Measurements from ENCODE around the gene SF3B3. TPM values are rescaled to one million over a fixed set of nuclear protein-coding genes. Genes with fewer than 3 reads are reported as not detected.

The SF3B3 gene
- total and polyA plus RNA-seq, 2 of the 13 experiments (the other 11 are each of a cell fraction or from before 2014, with no cell fraction given): 157 to 500 TPM

- TF ChIP-seq GLMP (CRISPR knock-in tag; IDR thresholded peaks at IDR 0.05; ENCODE audit: borderline replicate concordance) (no peak), ZNF749 (CRISPR knock-in tag; IDR thresholded peaks at IDR 0.05; ENCODE audit: borderline replicate concordance) (no peak), ZNF18 (CRISPR knock-in tag; IDR thresholded peaks at IDR 0.05; ENCODE audit: insufficient replicate concordance) (no peak), MLLT10 (CRISPR knock-in tag; IDR thresholded peaks at IDR 0.05) (no peak), ZNF784 (CRISPR knock-in tag; IDR thresholded peaks at IDR 0.05; ENCODE audit: borderline replicate concordance) (no peak), TARDBP (CRISPR knock-in tag; IDR thresholded peaks at IDR 0.05) (no peak), ARID4A (CRISPR knock-in tag; IDR thresholded peaks at IDR 0.05; ENCODE audit: borderline replicate concordance) (no peak), ZNF629 (CRISPR knock-in tag; conservative IDR thresholded peaks at IDR 0.05) (no peak), ZNF329 (CRISPR knock-in tag; IDR thresholded peaks at IDR 0.05; ENCODE audit: low read depth) (no peak), ZNF382 (CRISPR knock-in tag; IDR thresholded peaks at IDR 0.05; ENCODE audit: borderline replicate concordance) (no peak), ZNF883 (CRISPR knock-in tag; IDR thresholded peaks at IDR 0.05; ENCODE audit: not compliant biosample characterization) (no peak), MATR3 (CRISPR knock-in tag; IDR thresholded peaks at IDR 0.05) (no peak)
- TF ChIP-seq, protein P1, sequence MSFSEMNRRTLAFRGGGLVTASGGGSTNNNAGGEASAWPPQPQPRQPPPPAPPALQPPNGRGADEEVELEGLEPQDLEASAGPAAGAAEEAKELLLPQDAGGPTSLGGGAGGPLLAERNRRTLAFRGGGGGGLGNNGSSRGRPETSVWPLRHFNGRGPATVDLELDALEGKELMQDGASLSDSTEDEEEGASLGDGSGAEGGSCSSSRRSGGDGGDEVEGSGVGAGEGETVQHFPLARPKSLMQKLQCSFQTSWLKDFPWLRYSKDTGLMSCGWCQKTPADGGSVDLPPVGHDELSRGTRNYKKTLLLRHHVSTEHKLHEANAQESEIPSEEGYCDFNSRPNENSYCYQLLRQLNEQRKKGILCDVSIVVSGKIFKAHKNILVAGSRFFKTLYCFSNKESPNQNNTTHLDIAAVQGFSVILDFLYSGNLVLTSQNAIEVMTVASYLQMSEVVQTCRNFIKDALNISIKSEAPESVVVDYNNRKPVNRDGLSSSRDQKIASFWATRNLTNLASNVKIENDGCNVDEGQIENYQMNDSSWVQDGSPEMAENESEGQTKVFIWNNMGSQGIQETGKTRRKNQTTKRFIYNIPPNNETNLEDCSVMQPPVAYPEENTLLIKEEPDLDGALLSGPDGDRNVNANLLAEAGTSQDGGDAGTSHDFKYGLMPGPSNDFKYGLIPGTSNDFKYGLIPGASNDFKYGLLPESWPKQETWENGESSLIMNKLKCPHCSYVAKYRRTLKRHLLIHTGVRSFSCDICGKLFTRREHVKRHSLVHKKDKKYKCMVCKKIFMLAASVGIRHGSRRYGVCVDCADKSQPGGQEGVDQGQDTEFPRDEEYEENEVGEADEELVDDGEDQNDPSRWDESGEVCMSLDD (CRISPR knock-in tag; IDR thresholded peaks at IDR 0.05; ENCODE audit: borderline replicate concordance): no peak
- TF ChIP-seq, protein P2, sequence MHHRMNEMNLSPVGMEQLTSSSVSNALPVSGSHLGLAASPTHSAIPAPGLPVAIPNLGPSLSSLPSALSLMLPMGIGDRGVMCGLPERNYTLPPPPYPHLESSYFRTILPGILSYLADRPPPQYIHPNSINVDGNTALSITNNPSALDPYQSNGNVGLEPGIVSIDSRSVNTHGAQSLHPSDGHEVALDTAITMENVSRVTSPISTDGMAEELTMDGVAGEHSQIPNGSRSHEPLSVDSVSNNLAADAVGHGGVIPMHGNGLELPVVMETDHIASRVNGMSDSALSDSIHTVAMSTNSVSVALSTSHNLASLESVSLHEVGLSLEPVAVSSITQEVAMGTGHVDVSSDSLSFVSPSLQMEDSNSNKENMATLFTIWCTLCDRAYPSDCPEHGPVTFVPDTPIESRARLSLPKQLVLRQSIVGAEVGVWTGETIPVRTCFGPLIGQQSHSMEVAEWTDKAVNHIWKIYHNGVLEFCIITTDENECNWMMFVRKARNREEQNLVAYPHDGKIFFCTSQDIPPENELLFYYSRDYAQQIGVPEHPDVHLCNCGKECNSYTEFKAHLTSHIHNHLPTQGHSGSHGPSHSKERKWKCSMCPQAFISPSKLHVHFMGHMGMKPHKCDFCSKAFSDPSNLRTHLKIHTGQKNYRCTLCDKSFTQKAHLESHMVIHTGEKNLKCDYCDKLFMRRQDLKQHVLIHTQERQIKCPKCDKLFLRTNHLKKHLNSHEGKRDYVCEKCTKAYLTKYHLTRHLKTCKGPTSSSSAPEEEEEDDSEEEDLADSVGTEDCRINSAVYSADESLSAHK (CRISPR knock-in tag; IDR thresholded peaks at IDR 0.05; ENCODE audit: borderline replicate concordance): no peak
Observed at GRCh38 chr16:70576431-70577255, 53.0 kb downstream of the SF3B3 start (continued).
